Measurements from ENCODE around the gene CEMIP2.

DNA sequence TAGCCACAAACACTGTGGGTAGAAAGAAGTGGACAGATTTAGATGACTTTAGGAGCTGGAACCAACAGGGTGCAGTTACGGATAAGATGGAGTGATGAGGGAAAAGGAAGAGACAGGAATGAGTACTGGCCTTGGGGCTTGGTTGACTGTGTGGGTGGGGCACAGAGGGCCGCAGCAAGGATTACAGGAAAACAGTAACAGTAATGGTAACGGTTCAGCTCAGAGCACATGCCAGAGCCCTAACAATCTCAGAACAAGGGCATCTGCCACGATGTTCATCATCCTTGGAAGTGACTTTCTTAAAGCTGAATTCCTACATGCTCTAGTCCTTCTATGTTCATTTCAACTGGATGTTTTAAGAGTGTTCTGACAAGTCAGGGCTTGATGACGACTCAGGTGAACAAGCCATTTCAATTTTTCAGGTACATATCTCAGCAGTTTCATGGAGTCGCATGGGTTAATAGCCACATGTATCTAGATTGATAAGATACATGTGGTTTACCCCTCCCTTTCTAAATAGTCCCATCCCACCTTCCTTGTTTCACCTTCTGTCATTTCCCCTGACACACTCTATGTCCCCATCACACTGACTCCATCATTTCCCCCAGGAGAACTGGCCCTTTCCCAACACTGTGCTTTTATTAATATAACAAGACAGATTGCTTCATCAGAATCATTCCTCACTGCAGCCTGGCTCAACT, 65.0 kb downstream of the CEMIP2 start:
- TF ChIP-seq, protein P1, sequence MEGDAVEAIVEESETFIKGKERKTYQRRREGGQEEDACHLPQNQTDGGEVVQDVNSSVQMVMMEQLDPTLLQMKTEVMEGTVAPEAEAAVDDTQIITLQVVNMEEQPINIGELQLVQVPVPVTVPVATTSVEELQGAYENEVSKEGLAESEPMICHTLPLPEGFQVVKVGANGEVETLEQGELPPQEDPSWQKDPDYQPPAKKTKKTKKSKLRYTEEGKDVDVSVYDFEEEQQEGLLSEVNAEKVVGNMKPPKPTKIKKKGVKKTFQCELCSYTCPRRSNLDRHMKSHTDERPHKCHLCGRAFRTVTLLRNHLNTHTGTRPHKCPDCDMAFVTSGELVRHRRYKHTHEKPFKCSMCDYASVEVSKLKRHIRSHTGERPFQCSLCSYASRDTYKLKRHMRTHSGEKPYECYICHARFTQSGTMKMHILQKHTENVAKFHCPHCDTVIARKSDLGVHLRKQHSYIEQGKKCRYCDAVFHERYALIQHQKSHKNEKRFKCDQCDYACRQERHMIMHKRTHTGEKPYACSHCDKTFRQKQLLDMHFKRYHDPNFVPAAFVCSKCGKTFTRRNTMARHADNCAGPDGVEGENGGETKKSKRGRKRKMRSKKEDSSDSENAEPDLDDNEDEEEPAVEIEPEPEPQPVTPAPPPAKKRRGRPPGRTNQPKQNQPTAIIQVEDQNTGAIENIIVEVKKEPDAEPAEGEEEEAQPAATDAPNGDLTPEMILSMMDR (IDR thresholded peaks at IDR 0.05; ENCODE audit: insufficient read depth, low read length): no peak
- no peak for TF ChIP-seq GABPA (IDR thresholded peaks at IDR 0.05; ENCODE audit: low read depth)
- TF ChIP-seq, protein P2, sequence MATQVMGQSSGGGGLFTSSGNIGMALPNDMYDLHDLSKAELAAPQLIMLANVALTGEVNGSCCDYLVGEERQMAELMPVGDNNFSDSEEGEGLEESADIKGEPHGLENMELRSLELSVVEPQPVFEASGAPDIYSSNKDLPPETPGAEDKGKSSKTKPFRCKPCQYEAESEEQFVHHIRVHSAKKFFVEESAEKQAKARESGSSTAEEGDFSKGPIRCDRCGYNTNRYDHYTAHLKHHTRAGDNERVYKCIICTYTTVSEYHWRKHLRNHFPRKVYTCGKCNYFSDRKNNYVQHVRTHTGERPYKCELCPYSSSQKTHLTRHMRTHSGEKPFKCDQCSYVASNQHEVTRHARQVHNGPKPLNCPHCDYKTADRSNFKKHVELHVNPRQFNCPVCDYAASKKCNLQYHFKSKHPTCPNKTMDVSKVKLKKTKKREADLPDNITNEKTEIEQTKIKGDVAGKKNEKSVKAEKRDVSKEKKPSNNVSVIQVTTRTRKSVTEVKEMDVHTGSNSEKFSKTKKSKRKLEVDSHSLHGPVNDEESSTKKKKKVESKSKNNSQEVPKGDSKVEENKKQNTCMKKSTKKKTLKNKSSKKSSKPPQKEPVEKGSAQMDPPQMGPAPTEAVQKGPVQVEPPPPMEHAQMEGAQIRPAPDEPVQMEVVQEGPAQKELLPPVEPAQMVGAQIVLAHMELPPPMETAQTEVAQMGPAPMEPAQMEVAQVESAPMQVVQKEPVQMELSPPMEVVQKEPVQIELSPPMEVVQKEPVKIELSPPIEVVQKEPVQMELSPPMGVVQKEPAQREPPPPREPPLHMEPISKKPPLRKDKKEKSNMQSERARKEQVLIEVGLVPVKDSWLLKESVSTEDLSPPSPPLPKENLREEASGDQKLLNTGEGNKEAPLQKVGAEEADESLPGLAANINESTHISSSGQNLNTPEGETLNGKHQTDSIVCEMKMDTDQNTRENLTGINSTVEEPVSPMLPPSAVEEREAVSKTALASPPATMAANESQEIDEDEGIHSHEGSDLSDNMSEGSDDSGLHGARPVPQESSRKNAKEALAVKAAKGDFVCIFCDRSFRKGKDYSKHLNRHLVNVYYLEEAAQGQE (IDR thresholded peaks at IDR 0.05; ENCODE audit: insufficient replicate concordance, low read depth): no peak

Data from HL-60 (cell line).